Epidermal melanocyte (primary cell): ENCODE data around the gene KPNA4.
"Not testable (repeated sequence)": the region's sequence is repeated elsewhere in the genome, so short reads cannot be mapped to it uniquely, and the experiment has no call there.

ENCODE experiments used
- DNase-seq: peaks from one replicate; pipeline ENCODE4 v3.0.0; 2011; ENCODE audit warnings: low spot score; ENCODE audit not compliant: insufficient read length

Gene KPNA4

DNA sequence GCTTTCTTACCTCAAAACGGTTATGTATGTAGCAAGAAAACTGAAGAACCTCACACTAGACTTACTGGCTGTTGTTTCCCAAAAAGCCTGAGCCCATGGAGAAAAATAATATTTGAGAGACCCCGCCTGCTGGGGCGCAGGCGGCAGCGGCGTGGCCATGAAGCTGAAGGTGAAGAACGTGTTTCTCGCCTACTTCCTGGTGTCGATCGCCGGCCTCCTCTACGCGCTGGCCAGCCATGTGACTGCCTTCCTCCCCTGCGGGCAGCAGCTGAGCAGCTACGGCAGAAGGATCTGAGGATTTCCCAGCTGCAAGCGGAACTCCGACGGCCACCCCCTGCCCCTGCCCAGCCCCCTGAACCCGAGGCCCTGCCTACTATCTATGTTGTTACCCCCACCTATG is 113.1 kb downstream of the KPNA4 start:
- DNase-seq = not testable (repeated sequence)

GRCh38 chr3:160451602-160452001 is 113.8 kb downstream of the KPNA4 start:
- DNase-seq = no peak

DNA sequence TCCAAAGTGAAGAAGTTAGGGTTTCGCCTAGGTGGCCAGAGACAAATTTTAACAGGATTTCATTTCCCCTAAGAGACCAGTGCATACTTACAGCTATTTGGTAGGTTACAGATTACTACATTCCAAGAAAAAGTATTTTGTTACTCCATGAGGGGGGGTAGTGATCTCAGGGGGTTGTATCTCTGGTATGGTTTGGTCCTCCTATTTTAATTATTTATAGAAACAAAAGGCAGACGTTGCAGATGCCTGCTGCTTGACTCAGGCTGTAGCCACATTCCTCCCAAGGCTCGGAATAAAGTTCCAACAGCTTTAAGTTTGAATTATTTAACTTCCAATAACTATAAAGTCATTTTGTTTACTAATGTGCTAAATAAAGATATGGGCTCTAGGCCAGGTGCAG is 114.5 kb downstream of the KPNA4 start:
- peak; percentile 42 for DNase-seq

DNA sequence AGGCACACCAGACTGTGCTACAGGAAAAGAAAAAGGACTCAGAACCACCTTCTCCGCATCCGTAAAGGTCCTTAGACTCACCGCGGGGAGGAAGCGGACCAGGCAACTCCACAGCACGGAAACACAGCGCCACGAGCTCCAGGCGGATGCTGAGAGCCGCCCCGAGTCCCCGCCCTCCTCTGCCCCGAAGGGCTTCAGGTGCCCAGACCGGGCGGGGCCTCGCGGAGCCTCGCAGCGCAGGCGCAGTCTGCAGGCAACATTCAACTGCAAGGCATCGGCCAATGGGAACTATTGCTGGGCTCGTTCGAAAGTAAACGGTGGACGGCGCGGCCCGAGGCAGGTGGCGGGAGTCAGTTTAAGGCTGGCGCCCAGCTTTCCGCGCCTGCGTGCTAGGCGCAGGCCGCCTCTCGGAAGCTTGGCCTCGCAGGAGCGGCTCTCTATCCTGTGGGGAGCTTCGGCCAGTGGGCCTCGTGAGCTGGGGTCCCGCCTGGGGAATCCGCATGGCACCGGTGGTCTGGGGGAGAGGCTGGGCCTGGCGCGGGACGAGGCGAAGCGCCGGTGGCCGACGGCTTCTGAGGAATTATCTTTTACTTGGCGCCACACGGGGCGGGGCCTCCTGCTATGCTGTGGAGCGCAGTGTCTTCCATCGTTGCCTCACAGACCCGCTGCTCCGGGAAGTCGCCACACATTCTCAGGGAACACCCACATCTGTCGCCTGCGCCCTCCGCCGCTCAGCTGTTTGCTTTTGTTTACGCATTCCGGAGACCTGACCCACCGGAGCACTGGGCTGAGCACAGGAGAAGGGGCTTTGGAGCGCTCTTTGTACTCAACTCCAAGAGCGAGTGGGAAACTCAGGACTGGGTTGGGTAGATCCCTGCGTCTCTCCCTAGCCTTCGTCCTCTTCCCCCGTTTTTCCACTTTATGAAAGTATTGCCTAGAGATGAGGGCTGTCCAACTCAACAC is 115.5 kb downstream of the KPNA4 start, which contains the start of gene TRIM59:
TSS of gene TRIM59 (minus strand) at position 151 of the 963 bp plus-strand sequence. CDS start 10,603 bp downstream, outside the sequence.
- peak; percentile 91 for DNase-seq

- peak; percentile 27 for DNase-seq
These were observed 116.3 kb downstream of the KPNA4 start for GRCh38 chr3:160448845-160449635.

DNA sequence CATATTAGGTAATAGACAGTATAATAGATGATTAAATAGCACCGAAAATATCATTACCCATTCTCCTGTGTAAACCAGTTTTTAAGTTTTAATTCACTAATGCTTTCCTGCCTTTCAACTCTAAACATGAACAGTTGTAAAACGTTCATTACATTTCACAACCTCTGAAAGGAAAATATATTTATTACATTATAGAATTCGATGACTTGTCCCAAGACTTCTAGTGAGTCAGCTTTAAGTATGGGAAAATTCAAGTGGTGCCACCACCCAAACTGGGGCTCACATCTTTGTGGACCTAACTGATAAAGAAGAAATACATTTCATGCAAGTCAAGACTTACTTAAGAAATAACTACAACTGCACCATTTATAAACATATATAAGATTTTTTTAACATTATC is 117.8 kb downstream of the KPNA4 start:
- no peak for DNase-seq

GRCh38 chr3:160446522-160447056 is 118.8 kb downstream of the KPNA4 start:
- no peak for DNase-seq

DNA sequence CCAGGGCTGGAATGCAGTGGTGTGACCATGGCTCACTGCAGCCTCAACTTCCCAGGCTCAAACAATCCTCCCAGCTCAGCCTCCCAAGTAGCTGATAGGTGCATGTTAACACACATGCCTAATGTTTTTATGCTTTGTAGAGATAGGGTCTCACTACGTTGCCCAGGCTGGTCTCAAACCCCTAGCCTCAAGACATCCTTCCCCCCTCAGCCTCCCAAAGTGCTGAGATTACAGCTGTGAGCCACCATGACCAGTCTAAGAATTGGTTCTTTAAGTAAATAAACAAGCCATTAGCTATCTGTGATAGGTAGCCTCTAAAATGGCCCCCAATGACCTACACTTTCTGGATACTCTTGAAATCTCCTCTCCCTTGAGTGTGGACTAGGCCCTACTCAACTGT is 119.5 kb downstream of the KPNA4 start:
- no peak for DNase-seq
